ENCODE measurements around the gene CILP2. TPM values are rescaled to one million over a fixed set of nuclear protein-coding genes. Genes with fewer than 3 reads are reported as not detected.

Gene CILP2
- total RNA-seq, 1 experiment from 2014 or later, result not detected

DNA sequence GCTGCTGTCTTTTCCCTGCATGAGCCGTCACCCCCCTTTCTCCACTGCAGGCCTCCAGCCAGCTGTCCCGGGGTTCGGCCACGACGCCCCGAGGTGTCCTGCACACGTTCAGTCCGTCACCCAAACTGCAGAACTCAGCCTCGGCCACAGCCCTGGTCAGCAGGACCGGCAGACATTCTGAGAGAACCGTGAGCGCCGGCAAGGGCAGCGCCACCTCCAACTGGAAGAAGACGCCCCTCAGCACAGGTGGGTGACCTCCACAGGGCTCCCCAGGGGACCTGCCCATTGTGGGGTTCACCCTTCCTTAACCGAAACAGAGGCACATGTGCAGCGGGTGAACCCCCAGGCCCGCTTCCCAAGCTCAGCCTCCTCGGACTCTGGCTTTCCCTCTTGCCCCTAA is 35.8 kb upstream of the CILP2 start:
- in situ Hi-C loops (cut with HindIII; ENCODE audit: low pct_unique_long_range_greater_than_20kb, low sequenced_read_pairs), result no loop called here
- DNase-seq (ENCODE audit: low read depth, low spot score), result no peak

DNA sequence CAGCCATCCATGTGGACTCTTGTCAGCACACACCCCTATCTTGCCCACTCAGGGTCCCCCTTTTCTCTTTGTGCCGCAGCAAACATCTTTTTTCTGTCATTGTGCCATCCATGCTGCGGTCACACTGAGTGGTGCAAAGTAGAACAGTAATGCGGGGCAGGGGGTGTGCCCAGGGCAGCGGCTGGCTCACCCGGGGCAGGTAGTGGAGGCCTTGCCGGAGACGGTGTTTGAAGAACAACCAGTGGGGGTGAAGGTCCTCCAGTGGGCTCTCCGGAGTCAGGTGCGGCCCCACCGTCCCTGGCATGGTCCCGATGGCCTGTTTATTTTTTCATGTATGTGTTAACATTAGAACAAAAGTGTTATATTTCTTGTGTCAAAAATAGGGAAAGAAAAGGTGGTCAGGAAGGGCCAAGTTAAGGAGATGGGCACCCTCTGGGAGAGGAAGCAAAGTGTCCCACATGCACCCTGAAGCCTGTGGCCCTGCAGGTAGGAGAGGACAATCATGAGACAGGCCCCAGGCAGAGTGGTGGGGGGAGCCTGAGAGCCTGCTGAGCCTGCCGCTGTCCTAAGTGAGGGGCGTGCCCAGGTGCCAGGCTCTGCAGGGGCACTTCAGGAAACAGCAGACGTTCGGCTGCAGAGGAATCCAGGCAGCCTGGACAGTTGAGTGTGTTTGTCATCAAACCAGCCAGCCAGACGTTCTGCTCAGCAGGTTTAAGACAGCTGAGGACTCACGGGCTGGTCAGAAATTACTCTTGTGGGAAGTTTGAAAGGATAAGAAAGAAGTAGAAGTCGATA is 35.1 kb upstream of the CILP2 start:
- DNase-seq (ENCODE audit: low read depth, low spot score), result no peak
- in situ Hi-C loops (cut with HindIII; ENCODE audit: low pct_unique_long_range_greater_than_20kb, low sequenced_read_pairs), result no loop called here

GRCh38 chr19:19504754-19505668 is 33.1 kb upstream of the CILP2 start:
- DNase-seq (ENCODE audit: low read depth, low spot score), result no peak
- in situ Hi-C loops (cut with HindIII; ENCODE audit: low pct_unique_long_range_greater_than_20kb, low sequenced_read_pairs), result no loop called here

- in situ Hi-C loops (cut with HindIII; ENCODE audit: low pct_unique_long_range_greater_than_20kb, low sequenced_read_pairs), result no loop called here
Observed at GRCh38 chr19:19505669-19506326, 32.3 kb upstream of the CILP2 start.

DNA sequence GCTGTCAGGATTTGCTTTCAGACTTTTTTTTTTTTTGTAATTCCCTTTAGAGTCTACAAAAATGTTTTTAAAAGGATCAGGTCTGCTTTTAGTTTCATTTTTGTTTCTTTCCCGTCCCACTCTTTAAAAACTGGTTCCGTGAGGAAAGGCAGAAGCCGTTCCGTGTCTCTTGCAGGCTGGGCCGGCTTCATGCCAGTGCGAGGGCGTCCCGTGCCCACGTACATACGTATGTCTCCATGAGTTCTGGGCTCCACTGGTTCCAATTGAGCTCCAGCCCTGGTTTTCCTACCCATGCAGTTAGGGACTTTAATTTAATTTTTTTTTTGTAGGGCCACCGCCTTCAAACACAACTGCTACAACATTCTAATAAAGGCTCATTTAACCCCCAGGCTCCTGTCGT is 31.5 kb upstream of the CILP2 start:
- in situ Hi-C loops (cut with HindIII; ENCODE audit: low pct_unique_long_range_greater_than_20kb, low sequenced_read_pairs), result no loop called here
- no peak for DNase-seq (ENCODE audit: low read depth, low spot score)

More at GRCh38 chr19:19505669-19506326, 32.3 kb upstream of the CILP2 start:
- no peak for DNase-seq (ENCODE audit: low read depth, low spot score)

DNA sequence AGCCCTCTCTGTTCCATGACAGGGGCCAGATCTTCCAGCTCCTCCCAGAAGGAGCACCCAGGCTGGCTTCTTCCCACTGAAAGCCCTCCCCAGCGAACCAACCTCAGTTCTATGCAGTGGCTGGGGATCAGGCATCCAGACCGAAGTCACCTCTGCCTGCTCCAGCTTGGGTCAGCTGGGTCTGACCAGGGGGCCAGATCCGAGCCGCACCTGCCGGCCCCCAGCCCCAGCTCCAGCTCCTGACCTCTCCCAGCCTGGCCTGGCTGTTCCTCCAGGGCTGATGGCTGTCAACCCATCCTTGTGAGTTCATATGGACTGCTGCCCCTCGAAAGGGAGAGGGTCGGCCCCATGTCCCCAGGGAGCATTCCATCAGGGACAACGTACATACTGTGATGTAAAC is 30.7 kb upstream of the CILP2 start:
- in situ Hi-C loops (cut with HindIII; ENCODE audit: low pct_unique_long_range_greater_than_20kb, low sequenced_read_pairs), result no loop called here
- no peak for DNase-seq (ENCODE audit: low read depth, low spot score)

DNA sequence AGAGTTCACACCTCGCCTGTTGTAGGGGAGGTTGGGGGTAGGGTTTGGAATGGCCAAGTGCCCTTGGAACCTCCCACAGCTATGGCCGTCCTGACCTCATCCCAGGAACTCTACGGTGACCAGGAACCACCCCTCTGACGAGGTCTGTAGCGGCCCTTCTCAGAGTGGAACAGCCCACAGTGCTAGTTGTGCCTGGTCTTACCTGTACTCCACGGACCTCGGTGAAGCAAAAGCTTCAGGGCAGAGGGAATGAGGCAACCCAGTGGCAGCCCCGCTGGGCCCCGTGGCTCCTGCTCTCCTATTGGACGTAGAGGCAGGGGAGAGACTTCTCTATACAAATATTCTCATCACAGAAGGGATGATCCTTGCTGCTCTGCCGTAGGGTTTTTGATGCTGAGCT is 29.8 kb upstream of the CILP2 start:
- in situ Hi-C loops (cut with HindIII; ENCODE audit: low pct_unique_long_range_greater_than_20kb, low sequenced_read_pairs), result no loop called here
- DNase-seq (ENCODE audit: low read depth, low spot score), result no peak

- no peak for DNase-seq (ENCODE audit: low read depth, low spot score)
- in situ Hi-C loops (cut with HindIII; ENCODE audit: low pct_unique_long_range_greater_than_20kb, low sequenced_read_pairs), result no loop called here
Observed at GRCh38 chr19:19510432-19510831, 27.6 kb upstream of the CILP2 start.

DNA sequence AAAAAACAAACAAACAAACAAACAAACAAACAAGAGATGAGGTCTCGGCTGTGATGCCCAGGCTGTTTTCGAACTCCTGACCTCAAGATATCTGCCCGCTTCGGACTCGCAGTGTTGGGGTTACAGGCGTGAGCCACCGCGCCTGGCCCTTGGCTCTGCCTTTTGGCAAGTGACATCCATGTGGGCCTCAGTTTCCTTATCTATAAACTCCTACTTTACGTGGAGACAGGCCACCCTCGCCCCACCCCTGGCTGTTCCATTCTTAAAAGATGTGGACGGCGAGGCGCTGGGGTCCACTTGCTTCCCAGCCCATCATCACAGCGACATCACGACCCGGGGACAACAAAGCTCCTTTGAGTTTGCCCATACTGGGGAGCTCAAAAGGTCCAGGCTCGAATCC is 24.4 kb upstream of the CILP2 start:
- no peak for DNase-seq (ENCODE audit: low read depth, low spot score)
- in situ Hi-C loops (cut with HindIII; ENCODE audit: low pct_unique_long_range_greater_than_20kb, low sequenced_read_pairs), result no loop called here

GRCh38 chr19:19514215-19514657 is 23.8 kb upstream of the CILP2 start:
- in situ Hi-C loops (cut with HindIII; ENCODE audit: low pct_unique_long_range_greater_than_20kb, low sequenced_read_pairs), result no loop called here
- DNase-seq (ENCODE audit: low read depth, low spot score), result no peak

GRCh38 chr19:19514881-19515641 is 23.0 kb upstream of the CILP2 start, which contains the start of gene TSSK6:
TSS of gene TSSK6 (minus strand) at chr19:19515548. CDS start at chr19:19515427, 121 bp downstream.
- DNase-seq (ENCODE audit: low read depth, low spot score), result no peak
- in situ Hi-C loops (cut with HindIII; ENCODE audit: low pct_unique_long_range_greater_than_20kb, low sequenced_read_pairs), result no loop called here

DNA sequence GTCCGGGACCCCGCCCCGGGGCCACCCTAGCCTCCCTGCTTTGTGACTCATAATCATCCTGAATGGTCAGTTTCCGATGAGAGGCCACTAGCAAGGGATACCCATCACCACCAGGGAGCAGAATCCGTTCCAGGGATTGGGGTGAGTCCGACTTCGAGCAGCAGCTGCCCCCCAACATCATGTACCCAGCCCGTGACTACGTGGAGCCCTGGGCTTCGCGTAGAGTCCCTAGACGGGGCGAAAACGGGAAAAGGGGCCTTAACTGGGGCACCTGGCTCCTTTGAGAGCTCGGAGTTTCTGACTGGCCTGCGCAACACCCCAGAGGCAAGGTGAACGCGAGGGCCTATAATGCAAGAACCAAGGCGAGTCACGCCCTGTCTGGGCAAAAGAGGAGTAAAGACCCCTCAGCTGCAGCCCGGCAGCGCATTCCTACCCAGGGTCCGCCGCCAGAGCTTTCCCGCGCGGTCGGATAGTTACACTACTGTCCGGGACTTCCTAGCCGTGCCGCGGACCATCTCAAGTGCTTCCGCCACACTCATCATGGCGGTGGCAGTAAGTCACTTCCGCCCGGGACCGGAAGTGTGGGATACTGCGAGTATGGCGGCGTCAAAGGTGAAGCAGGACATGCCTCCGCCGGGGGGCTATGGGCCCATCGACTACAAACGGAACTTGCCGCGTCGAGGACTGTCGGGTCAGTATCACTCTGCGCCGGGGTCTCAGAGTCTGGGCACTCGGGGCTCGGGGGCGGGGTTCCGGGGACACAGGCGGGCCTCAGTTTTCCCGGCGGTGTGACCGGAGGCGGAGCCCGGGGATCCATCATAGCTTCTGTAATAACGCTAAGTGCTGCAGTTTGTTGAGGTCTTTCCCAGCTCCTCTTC is 22.2 kb upstream of the CILP2 start, which contains the start of gene NDUFA13:
Gene NDUFA13 (plus strand): TSS at position 584 of the 878 bp plus-strand sequence. CDS start 14 bp downstream, at position 598.
- in situ Hi-C loops (cut with HindIII; ENCODE audit: low pct_unique_long_range_greater_than_20kb, low sequenced_read_pairs), result no loop called here
- DNase-seq (ENCODE audit: low read depth, low spot score), result peak; percentile 91

- in situ Hi-C loops (cut with HindIII; ENCODE audit: low pct_unique_long_range_greater_than_20kb, low sequenced_read_pairs), result no loop called here
- no peak for DNase-seq (ENCODE audit: low read depth, low spot score)
Observed at GRCh38 chr19:19517235-19517619, 20.8 kb upstream of the CILP2 start.

DNA sequence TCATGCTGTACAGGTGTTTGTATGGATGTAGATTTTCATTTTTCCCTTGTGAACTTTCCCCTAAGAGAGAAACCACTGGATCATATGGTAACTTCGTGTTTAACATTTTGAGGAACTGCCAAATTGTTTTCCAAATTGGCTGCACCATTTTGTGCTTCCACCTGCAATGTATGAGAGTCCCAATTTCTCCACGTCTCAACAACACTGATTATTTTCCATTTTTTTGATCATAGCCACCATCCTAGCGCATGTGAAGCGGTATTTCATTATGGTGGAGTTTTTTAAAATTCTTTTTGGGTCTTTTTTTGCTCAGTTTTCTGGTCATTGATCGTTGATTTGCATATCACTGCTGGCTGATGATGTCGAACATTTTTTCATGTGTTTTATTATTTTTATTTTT is 17.1 kb upstream of the CILP2 start:
- DNase-seq (ENCODE audit: low read depth, low spot score), result no peak
- in situ Hi-C loops (cut with HindIII; ENCODE audit: low pct_unique_long_range_greater_than_20kb, low sequenced_read_pairs), result no loop called here

- DNase-seq (ENCODE audit: low read depth, low spot score), result no peak
- in situ Hi-C loops (cut with HindIII; ENCODE audit: low pct_unique_long_range_greater_than_20kb, low sequenced_read_pairs), result no loop called here
Observed at GRCh38 chr19:19523177-19523576, 14.9 kb upstream of the CILP2 start.

GRCh38 chr19:19524053-19524452 is 14.0 kb upstream of the CILP2 start:
- in situ Hi-C loops (cut with HindIII; ENCODE audit: low pct_unique_long_range_greater_than_20kb, low sequenced_read_pairs), result no loop called here
- DNase-seq (ENCODE audit: low read depth, low spot score), result no peak
